Measurements from ENCODE around the gene CXCL11.
A peak's percentile ranks its signal among the peaks of the same experiment; 100 is the strongest.
"Not testable (repeated sequence)": the region's sequence is repeated elsewhere in the genome, so short reads cannot be mapped to it uniquely, and the experiment has no call there.

The CXCL11 gene

GRCh38 chr4:76042241-76042998 lies 6.5 kb upstream of the CXCL11 start:
- DNase-seq (ENCODE audit: low spot score) = not testable (repeated sequence)

DNA sequence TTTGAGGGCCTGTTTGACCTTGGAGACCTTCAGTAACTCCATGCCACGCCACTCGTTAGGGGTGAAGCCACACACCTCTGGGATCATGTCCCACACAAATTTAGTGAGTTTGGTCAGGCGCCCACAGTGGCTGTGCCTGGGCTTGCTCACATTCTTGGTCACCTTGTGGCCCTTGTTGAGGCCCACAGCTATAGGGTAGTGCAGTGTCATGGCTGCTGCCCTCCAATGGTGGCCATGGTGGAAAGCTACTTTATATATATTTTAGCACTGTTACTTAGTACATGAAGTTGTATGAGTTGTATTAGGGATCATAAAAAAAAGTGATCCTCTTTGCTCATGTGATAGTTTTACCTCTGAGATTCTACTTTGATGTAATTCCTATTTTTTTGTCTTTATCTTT lies 985 bp upstream of the CXCL11 start:
- DNase-seq (ENCODE audit: low spot score) = no peak

DNA sequence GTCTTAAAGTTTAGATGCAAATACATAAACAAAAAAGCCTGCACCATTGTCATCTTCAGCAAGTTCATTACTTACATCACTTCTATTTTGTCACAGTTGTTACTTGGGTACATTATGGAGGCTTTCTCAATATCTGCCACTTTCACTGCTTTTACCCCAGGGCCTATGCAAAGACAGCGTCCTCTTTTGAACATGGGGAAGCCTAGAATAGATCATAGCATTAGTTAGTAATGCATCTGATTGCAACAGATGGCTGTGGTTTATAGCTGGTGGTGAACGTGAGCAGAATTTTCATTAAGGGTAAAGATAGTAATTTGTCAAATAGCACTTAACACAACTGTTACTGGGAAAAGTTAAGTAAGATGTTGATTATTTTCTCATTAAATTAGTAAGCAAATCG lies 729 bp downstream of the CXCL11 start:
- DNase-seq (ENCODE audit: low spot score) = no peak

DNA sequence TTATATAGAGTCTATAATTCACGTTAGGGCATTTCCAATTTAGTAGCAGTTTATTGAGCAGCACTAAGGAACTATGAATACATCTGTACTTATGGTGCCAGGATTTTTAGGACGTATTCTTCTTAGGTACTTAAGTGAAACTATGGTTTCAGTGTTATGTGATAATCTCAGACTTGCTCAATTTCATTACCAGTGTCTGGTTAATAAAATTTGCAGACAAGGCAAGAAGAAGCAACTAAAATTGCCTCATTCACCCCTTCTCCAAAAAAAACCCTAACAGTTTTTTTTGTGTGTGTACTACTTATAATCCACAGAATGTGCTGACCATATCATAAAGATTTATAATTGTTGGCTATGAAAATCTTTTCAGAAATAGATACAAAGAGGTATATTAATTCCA lies 6.6 kb downstream of the CXCL11 start:
- no peak for DNase-seq (ENCODE audit: low spot score)

- DNase-seq (ENCODE audit: low spot score) = no peak
Observed at GRCh38 chr4:76028350-76028765, 7.5 kb downstream of the CXCL11 start.

DNA sequence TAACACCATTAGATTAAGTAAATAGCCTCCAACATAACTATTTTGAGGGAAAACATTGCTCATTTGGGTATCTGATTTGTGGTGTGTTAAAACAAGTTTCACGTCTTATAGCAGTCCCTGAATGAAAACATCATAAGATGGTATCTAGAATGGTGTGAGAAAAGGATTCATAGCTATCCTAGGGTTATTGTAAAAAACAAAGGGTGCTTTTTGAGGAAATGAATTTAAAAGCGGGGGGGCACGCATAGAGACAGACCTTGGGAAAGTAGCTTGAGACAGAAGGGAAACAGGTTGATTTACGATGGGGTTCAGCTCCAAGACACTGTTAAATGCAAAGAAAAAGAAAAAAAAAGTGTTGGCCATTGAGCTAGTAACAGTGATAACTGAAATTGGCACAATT lies 11.8 kb downstream of the CXCL11 start:
- no peak for DNase-seq (ENCODE audit: low spot score)

DNA sequence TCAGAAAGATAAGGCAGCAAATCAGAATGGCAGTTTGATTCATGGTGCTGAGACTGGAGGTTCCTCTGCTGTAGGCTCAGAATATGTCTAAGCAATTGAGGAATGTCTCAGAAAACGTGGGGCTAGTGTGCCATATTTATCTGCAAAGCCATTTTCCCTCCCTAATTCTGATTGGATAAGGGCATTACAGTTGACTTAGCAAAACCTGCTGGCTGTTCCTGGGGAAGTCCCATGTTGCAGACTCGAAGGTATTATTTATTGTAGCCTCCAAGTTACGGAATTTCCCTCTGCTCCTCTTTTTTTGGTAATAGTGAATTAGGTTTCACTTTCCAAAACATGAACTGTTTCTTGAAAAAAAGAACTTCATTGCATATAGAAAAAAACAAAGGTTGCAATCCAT lies 12.5 kb downstream of the CXCL11 start, which contains the start of gene CXCL10:
CXCL10 (minus strand) TSS at position 109 of the 400 bp plus-strand sequence; CDS start at position 43, 66 bp downstream.
- no peak for DNase-seq (ENCODE audit: low spot score)

GRCh38 chr4:76022677-76023076 lies 13.2 kb downstream of the CXCL11 start:
- no peak for DNase-seq (ENCODE audit: low spot score)

- no peak for DNase-seq (ENCODE audit: low spot score)
Observed at GRCh38 chr4:76022031-76022430, 13.8 kb downstream of the CXCL11 start.

GRCh38 chr4:76017056-76017686 lies 18.7 kb downstream of the CXCL11 start:
- DNase-seq (ENCODE audit: low spot score) = no peak

DNA sequence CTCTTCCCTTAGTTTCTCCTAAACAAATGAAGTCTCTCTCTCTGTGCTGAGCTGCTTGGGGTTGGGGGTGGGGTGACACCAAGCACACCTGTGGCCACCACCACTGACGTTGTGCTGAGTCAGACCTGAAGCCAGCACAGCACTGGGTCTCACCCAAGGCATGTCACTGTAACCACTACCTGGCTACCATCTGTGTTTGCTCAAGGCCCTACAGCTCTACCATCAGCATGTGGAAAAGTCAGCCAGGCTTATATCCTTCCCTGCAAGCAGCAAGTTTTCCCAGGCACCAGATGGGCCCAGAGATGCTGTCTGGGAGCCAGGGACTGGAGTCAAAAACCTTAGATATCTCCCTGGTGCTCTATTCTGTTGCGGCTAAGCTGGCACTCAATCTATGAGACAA lies 19.5 kb downstream of the CXCL11 start:
- DNase-seq (ENCODE audit: low spot score) = no peak

- no peak for DNase-seq (ENCODE audit: low spot score)
Observed at GRCh38 chr4:76013540-76013939, 22.3 kb downstream of the CXCL11 start.

DNA sequence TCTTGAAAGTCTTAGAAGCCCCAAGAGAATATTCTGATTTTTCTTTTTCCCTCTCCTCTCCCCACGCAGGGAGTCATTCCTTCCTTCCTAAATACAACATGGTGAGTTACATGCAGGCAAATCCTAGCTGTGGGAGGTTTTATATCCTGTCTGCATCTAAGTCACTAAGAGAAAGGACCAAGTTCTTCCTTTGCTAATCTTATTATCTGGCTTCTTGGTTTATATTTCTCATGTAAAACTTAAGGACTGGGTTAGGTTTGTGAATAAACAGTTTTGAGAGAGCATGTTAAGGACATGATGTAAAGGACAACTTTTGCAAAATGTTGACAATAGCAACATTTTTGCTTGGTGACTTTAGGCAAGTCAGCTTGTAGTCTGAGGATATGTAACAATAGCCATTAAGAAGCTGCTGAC lies 23.5 kb downstream of the CXCL11 start:
- no peak for DNase-seq (ENCODE audit: low spot score)

DNA sequence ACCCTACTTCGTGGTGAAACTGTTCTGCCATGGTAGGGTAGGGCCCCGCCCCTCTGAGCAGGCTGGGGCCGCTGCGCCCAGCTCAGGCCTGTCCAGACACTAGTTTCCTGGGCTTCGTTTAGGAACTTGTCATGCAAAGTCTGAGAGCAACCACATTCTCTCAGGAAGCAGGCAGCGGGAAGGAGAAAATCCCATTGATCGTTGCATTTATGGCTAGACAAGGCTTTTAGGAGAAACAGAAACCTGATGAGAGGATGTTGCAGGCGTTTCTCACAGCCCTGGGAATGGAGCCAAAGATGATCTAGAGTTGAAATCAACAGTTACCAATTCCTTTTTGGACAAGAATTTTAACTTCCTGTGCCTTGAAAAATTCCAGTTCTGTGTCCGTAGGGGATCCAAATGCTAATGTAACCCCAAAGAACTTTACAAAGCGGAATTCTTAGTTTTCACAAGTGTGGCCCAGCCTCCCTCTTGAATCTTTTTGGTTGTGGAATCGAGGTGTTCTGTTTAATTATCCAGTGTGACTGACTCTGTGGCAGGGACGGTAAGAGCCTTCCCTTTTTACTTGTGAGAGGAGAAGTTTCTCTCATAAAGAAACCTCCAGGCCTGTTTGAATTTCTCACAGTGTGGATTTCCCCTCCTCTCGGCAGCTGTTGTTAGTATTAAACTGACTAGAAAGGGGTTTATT lies 24.0 kb downstream of the CXCL11 start:
- DNase-seq (ENCODE audit: low spot score) = peak; percentile 76

DNA sequence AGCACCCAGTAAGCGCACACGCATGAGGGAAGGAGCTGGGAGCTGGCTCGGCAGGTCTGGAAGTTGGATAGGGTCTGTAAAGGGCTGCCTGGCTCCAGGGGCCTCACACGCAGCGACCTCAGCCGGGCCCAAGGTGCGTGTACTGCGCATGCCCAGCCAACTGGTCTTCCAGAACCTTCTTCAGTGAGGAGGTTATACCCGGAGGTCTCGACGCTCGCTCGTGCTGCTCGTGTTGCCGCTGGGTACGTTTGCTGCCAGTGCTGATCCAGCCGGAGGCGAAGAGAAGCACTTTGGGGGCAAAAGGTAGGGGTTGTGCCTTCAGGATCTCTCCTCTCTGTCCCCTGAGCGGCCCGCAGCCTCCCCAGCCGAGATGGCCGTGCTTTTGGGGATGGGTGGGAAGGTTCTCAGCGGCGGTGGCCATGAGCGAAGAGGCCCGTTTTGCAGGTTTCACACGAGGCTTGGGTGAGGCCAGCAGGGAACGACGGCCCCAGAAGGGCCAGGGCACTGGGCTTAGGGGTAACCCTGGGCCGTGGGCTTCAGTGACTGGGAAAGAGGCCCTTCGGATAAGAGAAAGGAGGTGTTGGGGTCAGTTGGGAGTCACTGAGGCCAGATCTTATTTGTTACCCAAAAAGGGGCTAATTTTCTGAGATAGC lies 24.7 kb downstream of the CXCL11 start:
- no peak for DNase-seq (ENCODE audit: low spot score)

GRCh38 chr4:76010576-76010975 lies 25.3 kb downstream of the CXCL11 start:
- no peak for DNase-seq (ENCODE audit: low spot score)

DNA sequence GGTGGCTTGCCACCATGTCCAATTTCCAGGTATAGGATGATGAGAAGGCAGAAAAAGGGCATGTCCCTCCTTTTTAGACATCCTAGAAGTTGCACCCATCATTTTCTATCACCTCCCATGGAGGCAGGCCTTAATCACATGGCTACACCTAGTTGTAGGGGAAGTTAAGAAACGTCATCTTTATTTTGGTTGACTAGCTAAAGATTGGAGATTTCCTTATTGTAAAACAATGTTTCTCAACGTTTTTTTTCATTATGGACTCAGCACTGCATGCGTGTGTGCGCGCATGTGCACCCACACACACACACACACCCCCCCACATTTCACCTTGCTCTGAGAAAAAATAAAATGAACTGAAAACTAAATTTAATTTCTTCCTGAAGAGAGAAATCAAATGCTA lies 26.6 kb downstream of the CXCL11 start:
- DNase-seq (ENCODE audit: low spot score) = no peak

GRCh38 chr4:76007089-76007862 lies 28.6 kb downstream of the CXCL11 start, which contains the start of gene CXCL9:
Gene CXCL9, minus strand, starts transcription at chr4:76007509. Its CDS starts 60 bp downstream, at chr4:76007449.
- no peak for DNase-seq (ENCODE audit: low spot score)

GRCh38 chr4:76003620-76004019 lies 32.2 kb downstream of the CXCL11 start:
- no peak for DNase-seq (ENCODE audit: low spot score)

- DNase-seq (ENCODE audit: low spot score) = no peak
Observed at GRCh38 chr4:76003035-76003434, 32.8 kb downstream of the CXCL11 start.

- no peak for DNase-seq (ENCODE audit: low spot score)
Observed at GRCh38 chr4:76002176-76002575, 33.7 kb downstream of the CXCL11 start.

GRCh38 chr4:76001700-76002099 lies 34.2 kb downstream of the CXCL11 start:
- no peak for DNase-seq (ENCODE audit: low spot score)

Measured in AG08395 (cell line).